8988T (cell line): Measurements from ENCODE around the gene AMBRA1.

Source experiments
- DNase-seq: peaks from one replicate; pipeline ENCODE4 v3.0.0; 2011

Gene AMBRA1

DNA sequence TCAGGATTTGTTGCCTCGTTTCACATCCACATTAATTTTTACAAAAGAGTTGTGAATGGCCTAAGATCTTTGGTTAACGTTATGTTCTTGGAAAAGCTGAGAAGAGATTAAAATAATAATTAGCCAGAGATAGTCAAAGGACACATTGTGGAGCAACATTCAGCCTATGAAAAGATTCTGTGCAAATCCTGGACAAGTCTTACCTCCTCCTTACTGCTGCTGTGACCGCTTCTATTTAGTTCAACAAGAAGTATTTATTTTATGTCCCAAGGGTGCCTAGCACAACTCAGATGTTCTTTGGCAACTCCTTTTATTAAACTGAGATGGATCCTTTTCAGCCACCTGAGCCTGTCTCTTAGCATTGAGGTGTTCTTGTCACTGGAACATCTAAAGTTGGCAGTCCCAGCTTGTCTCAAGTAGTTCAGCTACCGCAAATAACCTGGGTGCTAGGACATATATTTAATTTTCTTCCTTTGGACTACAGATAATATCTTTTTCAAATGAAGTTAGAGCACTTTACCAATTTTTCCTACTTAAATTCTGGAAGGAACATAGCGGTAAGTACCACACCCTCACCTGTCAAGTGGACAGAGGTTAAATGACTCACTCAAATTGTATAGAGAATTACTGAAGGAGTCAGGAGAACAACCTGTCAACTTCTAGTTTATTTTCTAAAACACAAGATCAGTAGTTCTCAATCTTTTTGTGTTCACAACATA lies 121.7 kb downstream of the AMBRA1 start:
- no peak for DNase-seq

DNA sequence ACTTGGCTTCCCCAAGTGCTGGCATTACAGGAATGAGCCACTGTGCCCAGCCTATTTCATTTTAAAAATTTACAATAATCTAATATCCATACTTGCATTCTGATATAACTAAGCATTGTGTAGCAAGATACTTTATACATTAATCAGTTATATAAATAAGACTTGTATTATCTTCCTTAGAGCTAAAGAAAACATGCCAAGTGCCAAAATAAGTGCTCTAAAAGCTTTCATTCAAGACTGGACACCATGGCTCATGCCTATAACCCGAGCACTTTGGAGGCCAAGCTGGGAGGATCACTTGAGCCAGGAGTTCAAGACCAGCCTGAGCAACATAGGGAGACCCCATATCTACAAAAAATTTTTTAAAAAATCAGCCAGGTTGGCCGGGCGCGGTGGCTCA lies 123.9 kb downstream of the AMBRA1 start:
- DNase-seq = no peak

DNA sequence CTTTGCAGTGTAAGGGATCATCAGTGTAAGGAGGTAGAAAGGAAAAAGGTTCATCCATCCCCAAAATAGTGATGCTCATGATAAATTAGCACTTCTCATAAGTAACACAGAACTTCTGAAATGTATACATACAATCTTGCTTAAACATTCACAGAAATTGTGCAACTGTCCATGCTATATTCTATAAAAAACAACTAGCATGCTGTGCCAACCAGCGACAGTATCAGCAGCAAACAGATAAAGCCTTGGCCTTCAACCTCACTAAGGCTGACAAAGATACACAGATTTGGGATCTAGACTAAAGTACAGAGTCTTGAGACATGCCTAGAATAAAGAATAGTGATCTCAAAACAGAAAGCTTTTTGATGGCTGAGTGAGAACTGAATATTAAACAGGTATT lies 128.1 kb downstream of the AMBRA1 start:
- no peak for DNase-seq

DNA sequence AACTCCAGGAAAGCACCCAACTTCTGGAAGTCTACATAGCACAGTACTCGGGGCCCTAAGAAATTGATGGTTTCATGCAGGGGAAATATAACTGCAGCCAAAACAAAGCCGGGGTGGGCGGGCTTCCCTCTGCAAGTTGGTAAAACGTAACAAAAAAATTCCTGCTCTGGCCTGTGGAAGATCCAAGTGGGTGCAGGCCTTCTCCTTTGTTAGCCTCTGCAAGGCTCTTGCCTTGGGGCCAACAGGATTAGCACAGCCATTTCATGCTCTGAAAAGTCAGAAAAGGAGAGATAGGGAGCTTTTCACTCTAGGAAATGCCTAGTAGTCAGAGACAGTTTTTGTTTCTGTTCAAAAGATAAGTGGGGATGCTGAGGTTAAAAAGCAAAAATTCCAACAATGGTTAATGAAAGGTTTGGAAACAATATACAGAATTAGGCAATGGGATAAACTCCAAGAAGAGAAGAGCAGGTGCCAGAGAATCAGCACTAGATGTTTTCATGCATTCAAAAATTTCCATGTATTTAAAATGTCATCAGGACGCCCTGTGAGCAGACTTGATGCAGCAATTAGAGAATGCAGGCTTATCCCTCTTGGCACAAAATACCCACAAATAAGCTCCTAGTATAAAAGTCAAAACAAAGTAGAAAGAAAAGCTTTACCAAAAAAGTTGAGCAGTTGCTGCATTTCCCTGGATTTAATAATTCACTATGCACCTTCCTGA lies 130.0 kb downstream of the AMBRA1 start:
- no peak for DNase-seq

DNA sequence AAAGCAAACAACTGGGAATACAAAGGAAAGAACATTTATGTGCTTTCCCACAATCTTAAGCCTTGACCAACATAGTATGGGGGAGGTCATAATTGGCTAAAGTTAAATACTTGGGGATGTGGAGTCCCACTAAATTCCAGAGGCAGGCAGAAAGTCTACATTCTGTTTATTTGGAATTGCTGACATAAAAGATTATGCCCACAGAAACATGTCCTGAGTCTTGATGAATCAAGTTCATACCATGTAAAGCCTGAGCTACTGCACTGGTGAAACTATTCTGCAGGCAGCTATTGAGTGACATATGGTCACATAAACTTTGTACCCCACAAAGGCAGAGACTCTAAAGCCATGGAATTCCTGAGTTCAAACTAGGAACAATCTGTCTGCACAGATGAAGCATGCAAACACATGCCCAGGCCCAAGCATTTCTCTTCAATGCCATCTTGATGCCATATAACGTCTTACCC lies 132.3 kb downstream of the AMBRA1 start:
- DNase-seq = no peak

DNA sequence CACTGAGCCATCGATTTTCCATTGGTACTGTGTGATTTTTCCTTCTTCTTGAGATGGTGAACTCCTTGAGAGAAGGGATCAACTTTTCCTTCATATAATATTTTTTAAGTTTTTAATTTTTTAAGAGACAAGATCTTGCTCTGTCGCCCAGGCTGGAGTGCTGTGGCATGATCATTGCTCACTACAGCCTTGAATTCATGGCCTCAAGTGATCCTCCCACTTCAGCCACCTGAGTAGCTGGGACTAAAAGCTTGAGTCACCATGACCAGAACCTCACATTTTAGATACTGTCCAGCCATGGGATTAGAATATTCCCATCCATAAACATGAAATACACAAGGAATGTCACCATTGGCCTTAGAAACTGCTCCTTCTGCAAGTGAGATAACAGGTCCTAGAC lies 135.3 kb downstream of the AMBRA1 start:
- no peak for DNase-seq

DNA sequence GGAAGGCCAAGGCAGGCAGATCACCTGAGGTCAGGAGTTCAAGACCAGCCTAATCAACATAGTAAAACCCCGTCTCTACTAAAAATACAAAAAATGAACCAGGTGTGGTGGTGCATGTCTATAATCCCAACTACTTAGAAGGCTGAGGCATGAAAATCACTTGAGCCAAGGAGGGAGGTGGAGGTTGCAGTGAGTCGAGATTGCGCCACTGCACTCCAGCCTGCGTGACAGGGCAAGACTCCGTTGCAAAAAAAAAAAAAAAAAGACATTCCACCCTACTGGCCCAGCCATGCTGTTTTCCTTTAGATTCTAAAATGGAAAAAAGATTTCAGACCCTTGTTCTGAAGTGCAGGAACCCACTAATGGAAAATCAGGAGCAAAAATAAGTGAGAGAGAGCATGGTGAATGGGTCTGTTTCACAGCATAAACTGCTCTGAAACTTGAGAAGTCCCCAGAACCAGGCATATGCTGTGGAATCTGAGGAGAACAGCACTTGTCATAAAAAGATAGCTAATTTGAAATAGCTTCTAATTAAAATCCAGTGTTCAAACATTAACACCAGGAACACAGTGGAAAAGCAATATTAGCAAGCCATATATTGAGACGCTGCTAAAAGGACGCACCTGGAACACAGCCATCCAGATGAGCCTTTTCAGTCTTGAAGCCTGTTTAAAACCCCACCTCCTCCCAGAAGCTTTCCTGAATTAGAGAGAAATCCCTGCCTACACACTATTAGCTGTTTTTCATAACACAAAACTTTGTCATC lies 136.0 kb downstream of the AMBRA1 start:
- no peak for DNase-seq

DNA sequence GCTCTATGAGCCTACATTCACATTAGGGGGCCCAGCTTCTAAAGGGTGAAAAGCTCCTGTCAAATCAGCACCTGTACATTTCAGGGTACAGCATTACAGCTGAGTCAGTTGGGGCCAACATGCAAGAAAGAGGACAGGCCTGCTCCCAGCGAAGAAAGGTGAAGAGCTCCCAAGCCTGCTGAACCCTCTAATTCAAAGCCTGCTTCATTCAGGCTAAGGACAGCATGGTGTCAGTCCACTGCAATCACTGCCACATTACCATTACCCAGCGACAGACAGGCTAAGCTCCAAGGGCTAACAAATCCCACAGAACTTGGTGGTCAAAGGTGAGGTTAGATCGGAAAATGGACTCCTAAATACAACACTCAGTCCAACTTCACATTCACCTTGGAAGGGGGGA lies 136.8 kb downstream of the AMBRA1 start:
- no peak for DNase-seq

DNA sequence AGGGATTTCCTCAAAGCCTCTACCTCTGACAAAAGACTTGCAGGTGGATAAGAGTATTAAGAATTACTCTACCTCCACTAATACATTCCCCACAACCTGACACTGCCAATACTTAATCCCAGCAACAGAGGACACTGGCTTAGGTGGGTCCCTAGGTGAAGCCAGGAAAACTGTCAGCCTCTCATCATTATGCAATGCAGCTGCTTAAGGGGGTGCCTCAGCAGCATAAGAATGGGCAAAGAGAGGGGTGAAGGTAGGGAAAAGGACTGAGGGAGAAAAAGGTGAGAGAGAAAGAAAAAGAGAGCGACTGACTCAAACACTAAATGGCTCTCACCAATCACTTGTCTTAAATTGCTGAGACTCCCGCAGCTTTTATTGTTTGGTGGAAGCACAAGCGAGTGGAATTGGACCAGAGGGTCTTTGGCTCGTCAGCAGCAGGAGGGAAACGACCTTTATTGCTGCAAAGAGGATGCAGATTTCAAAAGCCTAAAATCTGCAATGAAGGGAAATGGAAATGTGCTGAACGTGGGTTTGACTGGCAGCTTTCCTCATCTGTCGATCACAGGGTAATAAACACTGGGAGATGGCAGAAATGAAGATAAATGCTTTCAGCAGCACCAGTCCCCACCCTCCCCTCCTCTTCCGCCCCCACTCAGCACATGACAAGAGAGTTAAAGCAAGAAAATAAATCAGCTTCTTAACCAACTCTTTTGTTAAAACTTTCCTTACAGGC lies 137.4 kb downstream of the AMBRA1 start:
- no peak for DNase-seq

DNA sequence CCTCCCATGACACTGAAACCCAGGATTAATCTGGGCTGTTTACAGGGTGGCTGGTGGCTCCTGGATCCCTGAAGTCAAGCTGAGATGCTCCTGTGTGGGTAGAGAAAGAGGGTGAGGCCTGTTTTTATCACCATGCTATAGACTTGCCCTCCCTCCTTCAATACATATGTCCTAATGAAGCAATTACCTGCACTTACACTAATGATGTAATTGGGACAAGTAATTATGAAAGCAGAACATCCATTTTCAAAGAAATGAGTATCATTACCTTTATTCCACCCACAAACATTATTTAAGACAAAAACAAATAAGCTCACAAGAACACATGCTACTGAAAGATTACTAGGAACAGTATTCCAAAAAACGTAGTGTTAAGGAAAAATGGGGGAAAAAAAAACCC lies 138.0 kb downstream of the AMBRA1 start:
- no peak for DNase-seq

DNA sequence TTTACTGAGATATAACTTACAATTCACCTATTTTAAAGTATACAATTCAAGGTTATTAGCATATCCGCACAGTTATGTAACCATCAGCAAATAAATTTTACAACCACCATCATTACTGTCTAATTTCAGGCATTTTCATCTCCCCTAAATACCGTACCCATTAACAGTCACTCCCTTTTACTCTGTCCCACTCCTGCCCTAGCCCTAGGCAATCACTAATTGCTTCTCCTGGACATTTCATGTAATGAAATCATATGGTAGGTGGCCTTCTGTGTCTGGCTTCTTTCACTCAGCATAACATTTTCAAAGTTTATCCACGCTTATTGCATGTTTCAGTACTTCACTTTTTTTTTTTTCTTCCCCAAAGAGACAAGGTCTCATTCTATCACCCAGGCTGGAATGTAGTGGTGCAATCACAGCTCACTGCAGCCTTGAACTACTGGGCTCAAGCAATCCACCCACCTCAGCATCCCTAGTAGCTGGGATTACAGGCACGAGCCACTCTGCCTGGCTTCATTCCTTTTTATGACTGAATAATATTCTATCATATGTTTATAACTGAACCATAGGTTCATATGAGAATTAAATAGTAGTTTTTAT lies 140.8 kb downstream of the AMBRA1 start:
- DNase-seq = no peak

DNA sequence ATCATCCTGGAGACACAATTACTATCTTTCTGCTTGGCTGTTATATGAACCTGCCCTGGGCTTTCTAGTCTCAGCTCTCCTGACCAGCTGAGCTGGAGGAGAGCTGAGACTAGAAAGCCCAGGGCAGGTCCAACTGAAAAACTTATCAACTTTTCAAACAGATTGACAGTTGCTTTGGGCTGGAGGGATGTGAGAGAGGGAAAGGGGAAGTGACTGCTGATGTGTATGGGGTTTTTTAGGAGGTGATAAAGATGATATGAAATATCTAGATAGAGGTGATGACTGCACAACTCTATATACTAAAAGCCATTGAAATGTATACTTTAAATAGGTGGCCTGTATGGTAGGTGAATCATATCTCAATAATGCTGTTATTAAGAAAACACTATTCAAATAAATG lies 142.1 kb downstream of the AMBRA1 start:
- DNase-seq = no peak

DNA sequence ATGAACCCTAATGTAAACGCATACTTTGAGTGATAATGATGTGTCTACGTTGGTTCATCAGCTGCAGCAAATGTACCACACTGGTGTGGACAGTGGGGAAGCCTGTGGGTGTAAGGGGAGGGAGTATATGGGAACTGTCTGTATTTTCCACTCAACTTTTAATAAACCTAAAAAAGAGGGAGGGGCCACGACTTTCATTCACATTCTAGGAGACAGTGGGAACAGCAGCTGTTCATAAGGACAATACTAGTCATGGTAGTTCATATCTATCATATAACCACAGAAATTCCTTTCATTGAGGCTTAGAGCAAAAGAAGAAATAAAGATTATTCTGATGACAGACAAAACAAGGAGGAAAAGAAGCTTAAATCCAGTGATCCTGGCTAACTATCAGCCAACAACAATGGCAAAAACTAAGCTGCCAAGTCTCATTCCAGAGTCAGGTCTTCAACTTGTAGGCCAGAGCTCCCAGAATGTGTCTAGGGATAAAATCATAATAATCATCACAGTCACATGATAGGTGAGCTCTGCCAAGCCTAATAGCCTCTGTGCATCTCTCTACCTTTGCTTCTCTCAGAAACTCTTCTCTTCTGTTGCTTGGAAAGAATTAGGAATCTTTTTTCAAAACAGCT lies 142.9 kb downstream of the AMBRA1 start:
- DNase-seq = no peak

DNA sequence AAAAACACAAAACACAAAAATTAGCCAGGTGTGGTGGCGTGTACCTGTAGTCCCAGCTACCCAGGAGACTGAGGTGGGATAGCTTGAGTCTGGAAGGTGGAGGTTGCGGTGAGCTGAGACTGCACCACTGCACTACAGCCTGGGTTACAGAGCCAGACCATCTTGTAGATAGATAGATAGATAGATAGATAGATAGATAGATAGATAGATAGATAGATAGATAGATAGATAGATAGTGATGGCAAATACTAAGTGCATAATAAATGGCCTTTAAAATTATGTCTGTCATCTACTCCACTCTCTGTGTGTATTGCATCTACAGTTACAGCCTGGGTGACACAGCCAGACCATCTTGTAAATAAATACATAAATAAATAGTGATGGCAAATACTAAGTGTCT lies 146.3 kb downstream of the AMBRA1 start:
- no peak for DNase-seq

DNA sequence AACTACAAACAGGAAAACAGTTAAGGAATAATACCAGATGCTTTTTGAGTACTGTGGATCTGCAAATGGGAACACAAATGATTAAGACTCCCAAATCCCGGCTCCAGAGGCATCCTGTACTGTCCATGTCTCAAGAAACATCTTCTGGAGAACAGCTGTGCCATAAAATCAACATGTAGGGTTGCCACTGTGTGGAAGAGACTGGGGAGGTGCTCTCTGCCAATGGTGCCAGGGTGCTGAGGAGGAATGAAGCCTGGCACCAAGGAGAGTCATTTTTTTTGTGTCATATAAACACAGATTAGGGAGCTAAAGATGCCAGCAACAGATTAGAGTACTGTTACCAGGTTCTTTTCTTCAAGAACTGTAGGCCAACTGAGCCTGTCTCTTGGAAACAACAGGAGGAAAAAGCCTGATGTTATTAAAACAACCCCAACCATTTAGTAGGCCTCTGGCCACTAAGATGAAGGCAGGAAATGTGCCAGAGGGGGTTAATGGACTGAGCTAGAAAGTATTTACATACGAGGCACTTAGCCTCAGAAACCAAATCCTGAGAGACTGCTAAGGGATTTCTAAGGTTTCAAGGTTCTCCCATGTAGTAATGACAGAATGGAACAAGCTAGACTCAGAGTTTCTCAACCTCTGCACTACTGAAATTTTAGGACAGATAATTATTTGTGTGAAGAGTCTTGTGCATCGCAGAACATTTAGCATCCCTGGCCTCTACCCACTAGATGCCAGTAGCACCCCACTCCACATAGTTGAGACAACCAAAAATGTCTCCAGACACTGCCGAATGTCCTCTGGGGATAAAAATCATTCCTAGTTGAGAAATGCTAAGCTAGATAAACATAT lies 147.7 kb downstream of the AMBRA1 start:
- DNase-seq = no peak

DNA sequence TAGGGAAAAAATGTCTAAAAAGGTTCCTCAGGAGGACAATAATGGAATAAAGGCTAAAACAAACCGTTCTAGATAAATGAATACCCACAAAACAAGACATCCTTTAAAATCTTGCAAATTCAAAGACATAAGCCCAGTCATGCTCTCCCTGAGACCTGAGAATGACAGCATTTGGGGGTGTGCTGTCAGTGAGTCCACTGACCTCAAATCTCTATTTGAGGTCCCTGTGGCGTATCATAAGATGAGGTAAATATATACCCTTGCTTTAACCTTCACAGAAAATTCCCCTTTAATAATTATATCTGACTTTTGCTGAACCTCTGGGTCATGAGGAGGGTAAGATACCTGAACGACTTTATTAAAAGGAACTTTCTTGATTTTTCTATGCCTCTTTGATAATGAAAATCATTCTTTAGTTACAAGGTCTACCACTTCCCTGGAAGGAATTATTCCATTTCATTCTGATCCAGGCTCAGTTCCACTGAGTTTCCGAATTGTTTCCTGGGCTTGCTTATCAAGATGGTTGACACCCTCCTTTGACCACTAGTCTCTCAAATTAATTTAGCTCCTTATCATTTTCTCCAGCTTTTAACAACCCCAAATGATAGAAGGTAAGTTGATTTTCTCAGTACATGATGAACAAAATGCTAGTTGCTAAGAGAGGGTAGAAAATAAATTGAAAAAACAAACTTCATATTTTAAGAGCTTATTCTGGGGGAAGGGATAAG lies 148.5 kb downstream of the AMBRA1 start:
- DNase-seq = no peak

DNA sequence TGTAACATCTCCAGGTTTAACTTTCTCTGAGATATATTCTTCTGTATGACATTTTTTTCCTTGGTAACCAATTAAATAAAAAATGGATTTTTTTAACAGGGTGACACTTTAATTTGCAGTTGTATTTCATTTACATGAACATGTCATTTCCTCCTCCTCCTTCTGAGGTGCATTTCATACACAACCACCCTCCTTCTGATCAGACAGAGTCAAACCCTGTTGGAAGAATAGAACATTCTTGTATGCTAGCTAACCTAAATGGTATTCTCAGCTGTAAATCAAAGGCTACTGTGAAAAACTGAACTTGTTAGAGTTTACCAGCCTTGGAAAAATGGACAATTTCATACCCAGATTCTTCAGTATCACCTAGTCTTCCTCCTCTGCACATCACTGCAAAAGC lies 149.5 kb downstream of the AMBRA1 start:
- no peak for DNase-seq

DNA sequence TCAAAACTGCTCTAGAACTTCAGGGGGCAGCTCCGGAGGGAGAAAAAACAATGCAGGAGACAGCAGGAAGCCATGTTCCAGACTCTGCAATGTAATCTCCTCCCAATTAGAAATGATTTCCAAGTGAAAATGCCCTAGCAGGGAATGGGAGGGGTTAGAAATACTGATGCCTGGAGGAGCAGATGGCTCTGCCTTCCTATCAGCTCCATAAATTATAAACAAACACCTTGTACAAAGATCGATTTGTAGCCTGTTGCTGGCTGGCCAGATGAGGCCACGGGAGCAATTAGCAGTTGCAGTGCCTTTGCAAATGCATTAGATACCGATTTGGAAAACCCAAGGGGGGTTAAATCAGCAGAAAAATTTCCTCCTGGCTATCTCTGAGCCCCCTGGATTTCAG lies 155.6 kb downstream of the AMBRA1 start:
- DNase-seq = no peak

DNA sequence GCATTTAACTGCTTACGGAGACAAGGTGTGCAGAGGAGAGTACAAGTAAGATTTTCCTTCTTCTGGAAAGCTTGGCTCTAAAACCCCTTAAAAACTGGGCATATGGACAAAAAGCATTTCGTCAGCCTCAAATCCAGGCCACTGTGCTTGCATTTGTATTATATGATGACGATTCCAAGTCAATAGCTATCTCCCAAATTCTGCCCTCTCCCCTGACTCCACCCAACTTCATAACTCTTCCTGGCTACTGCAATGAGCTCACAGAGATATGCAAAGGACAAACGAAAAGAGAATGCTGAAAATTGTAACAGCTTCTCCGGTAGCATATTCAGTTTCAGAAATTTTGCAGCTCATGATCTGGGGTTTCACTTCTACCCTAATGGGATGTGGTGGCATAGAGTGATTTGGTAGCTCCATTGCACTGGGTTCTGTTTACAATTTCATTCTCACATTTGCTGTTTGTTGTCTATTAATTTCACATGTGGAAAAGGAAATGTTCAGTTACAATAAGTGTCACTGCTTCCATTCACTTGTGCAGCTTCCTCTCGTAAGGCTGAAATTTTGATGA lies 156.6 kb downstream of the AMBRA1 start:
- no peak for DNase-seq

DNA sequence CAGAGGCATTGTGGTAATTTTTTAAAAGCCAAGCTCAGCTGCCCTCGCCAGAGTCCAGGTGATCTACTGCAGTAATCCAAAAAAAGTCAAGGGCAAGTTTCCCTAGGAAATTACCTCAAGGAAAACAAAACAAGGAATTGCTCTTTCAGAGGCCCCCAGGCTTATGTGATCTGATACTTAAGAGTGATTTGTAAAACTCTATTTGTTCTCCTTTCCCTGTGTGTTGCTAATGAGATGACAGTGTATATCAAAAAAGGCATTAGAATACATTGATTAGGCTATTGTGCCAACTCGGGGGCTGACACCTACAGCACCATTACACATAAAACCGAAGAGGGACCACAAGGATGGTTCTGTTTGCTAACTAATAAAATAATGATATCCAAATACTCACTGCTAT lies 157.7 kb downstream of the AMBRA1 start:
- no peak for DNase-seq
